Pons (tissue), 1 donor: ENCODE data around the gene TNS3.
"Not testable (repeated sequence)": the region's sequence is repeated elsewhere in the genome, so short reads cannot be mapped to it uniquely, and the experiment has no call there.

Source experiments
- DNase-seq: peaks from one replicate; pipeline ENCODE4 v3.0.0-alpha.2; 2016; ENCODE audit warnings: low spot score

TNS3 gene

DNA sequence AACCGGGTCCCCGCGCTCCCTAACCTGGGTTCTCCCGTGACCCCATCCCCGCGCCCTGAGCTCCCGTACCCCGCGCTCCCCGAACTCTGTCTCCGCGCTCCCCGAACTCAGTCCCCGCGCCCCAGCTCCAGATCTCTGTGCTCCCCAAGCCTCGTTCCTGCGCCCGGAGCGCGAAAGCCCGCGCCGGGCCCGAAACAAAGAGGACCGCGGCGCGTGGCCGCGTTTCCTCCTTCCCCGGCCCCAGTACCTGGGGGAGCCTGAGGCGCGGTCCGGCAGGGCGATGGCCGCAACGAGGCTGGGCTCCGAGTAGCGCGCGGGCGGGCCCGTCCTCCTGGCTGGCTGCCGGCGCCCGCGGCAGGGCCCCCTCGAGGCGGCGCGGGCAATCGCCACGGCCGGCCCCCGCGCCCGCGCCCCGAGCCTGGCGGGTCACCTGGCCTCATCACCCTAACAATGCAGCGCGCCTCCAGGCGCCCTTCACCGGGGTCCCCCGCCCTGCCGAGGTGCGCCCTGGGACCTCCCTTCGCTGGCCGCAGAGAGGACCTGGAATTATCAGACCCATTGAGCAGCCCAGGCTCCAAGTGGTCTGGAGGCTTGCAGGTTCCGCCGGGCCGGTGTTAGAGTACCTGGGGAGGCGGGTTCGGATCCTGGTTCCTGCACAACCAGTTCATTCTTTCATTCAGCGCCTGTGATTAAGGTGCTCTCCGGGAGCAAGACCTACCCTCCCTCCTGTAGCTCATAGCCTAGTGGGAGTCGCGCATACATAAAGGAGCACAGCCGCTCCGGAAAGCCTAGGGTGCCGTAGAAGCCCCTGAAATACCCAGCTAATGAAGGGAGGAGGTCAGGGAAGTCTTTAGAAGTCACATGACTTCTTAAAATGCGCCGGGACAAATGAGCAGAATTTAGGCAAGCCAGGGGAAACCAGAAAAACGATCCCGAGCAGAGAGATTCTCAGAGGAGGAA, at the start of gene TNS3:
TSS of gene TNS3 (minus strand) at position 308 of the 960 bp plus-strand sequence. CDS start 142,475 bp downstream, outside the sequence.
- DNase-seq: no peak

DNA sequence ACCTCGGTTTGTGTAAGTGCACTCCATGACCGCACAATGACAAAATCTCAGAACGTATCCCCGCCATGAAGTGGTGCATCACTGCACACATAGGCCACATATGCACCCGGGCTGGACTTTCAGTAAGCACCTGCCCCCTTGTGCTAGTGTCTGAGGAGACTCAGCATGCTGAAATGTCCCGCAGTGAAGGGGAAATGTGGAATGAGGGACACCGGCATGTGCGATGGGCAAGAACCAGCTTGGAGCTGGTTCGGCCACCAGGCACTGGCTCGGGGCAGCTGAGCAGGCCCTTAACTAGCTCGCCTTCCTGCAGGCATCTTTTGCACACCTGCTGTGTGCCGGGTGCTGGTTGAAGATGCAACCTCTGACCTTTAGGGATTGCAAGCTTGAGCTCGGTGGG, 49.8 kb upstream of the TNS3 start:
- no peak for DNase-seq

GRCh38 chr7:47627580-47628283, 45.8 kb upstream of the TNS3 start:
- no peak for DNase-seq

- no peak for DNase-seq
These were observed 44.2 kb upstream of the TNS3 start for GRCh38 chr7:47625861-47626715.

- no peak for DNase-seq
These were observed 42.8 kb upstream of the TNS3 start for GRCh38 chr7:47624689-47625088.

DNA sequence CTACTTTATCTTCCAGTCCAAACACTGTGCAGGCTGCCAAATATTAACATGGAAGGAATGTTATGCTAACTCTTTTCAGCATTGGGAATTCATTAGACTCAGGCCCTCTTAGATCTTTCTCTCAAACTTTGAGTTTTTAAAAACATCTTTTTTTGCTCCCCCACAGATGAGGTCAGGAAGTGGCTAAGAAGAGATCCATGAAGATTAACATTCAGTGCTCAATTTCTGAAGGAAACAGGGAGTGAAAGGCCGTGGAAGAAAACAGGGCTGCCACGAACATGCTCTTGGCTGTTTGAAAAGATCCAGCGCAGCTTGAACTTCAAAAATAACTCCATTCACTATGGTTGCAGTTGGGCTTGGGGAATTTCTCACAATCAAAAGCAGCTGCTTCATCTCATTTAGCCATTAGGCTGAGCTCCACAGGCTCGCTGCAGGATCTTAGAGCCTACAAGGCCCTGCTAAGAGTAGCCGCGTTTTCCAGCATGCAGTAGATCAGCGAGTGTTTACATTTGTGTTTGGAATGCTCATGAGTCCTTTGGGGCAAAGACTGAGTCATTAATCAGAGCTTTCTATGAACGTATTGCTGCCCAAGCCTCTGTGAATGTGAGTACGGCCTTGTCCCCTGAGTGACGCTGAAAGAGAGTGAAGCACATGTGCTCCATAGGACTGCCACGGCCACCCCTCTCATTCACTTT, 41.2 kb upstream of the TNS3 start:
- DNase-seq: no peak

DNA sequence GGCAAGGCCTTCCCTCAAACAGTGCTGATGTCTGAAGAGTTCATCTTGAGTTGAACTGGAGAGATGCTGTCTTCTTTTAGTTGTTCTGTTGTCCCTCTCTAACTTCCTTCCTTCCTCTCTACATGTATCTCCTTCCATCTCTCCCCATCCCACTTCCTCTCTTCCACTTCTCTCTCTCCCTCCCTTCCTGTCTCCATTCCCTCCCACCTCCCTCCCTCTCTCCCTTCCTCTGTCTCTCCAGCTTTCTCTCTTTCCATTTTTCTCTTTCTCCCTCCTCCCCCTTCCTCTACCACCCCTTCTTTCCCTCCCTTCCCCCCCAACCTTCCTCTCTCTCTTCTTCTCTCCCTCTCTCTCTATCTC, 40.7 kb upstream of the TNS3 start:
- no peak for DNase-seq

- DNase-seq: no peak
These were observed 40.2 kb upstream of the TNS3 start for GRCh38 chr7:47621979-47622561.

- no peak for DNase-seq
These were observed 39.4 kb upstream of the TNS3 start for GRCh38 chr7:47621347-47621746.

- no peak for DNase-seq
These were observed 37.9 kb upstream of the TNS3 start for GRCh38 chr7:47619806-47620205.

DNA sequence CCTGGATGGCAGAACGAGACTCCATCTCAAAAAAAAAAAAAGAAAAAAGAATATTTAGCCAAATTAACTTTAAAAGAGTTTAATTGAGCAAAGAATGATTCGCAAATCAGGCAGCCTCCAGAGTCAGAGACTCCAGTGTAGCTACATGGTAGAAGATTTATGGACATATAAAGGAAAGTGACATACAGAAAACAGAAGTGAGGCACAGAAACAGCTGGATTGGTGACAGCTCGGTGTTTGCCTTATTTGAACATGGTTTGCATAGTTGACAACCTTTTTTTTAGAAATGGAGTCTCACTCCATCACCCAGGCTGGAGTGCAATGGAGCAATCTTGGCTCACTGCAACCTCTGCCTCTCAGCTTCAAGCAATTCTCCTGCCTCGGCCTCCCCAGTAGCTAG, 35.2 kb upstream of the TNS3 start:
- no peak for DNase-seq

GRCh38 chr7:47614450-47614849, 32.5 kb upstream of the TNS3 start:
- no peak for DNase-seq

GRCh38 chr7:47611045-47611511, 29.2 kb upstream of the TNS3 start:
- no peak for DNase-seq

DNA sequence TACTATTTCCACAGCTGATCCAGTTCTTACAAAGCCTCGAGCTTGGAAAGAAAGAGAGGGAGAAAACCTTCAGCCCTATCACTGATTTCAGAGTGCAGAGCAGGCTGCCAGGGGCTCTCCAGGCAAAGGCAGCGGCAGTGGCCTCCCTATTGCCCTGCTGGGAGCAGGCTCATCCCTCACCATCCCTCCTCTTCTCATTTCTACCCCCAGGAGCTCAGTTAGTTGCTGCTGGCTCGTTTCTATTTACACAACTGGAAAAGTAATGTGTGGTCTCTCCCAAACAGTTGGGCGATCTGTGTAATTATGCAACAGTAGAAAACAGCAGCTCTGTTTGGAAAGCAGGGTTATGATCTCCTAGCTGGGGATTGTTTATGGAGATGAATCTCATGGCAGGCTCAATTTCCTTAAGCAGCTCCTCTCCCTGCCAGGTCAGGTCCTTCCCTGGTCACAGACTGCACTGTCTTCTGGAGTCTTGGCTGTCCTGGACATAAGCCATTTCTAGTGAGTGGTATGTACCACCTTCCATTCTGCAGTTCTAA, 28.7 kb upstream of the TNS3 start:
- DNase-seq: no peak

DNA sequence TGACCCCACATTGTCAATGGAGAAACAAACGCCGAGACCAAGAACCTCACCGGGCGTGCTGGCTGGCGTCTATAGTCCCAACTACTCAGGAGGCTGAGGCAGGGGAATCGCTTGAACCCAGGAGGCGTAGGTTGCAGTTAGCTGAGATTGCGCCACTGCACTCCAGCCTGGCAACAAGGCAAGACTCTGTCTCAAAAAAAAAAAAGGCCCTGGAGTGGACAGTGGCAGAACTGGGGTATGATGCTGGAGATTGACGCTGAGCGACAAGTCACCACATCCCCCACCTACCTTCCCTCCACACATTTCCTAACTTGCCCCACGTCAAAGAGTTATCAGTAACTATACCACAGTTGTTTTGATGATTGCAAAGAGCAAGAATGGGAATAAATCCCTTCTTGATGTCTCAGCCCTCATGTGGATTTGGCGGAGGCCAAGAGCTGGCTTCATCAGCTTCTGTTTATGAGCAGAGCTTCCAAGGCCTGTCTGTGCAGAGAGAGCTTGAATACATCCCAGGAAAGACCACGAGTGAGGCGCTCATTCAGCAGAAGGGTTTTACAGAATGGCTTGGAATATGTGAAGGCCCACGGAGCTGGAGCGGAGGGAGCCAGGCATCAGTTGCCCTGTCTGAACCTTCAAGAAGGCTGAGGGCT, 28.0 kb upstream of the TNS3 start:
- no peak for DNase-seq

DNA sequence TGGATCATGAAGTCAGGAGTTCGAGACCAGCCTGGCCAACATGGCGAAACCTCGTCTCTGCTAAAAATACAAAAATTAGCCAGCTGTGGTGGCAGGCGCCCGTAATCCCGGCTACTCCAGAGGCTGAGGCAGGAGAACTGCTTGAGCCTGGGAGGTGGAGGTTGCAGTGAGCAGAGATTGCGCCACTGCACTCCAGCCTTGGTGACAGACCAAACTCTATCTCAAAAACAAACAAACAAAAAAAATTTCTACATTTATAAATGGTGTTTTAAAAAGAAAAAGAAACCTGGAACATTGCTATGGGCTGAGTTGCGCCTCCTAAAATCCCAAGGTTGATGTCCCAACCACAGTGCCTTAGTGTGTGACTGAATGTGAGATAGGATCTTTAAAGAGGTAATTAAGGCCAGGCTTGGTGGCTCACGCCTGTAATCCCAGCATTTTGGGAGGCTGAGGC, 24.7 kb upstream of the TNS3 start:
- not testable (repeated sequence) for DNase-seq

DNA sequence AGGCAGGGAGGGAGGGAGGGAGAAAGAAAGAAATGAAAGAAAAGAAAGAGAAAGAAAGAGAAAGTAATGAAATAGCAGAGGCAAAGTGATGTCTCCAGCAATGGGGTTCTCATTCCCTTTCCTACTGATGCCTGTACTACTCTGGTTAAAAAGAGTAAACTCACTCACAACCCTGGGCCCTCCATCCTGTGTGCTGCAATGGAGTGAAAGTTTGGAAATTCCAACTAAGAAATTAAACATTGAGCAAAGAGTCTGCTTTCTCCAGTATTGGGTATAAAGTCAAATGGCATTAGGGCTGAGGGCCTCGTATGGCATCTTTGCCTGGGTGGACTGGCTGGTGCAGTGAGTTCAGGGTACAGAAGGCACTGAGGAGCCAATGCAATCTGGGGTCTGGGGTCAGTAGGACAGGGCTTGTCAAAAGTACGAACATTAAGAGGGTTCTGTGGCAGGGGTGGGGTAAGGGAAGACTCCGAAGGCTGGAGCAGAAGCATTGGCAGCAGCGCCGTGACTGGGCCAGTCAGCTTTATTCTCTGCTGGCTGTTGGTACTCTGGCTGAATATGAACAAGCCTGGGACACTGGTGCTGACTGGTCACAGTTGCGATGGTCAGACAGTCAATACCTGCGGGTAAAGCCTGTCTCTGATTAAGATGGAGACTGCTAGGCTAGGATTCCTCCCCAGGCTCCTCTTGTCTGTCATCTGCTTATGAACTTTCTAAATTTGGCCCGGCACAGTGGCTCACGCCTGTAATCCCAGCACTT, 24.1 kb upstream of the TNS3 start:
- no peak for DNase-seq

DNA sequence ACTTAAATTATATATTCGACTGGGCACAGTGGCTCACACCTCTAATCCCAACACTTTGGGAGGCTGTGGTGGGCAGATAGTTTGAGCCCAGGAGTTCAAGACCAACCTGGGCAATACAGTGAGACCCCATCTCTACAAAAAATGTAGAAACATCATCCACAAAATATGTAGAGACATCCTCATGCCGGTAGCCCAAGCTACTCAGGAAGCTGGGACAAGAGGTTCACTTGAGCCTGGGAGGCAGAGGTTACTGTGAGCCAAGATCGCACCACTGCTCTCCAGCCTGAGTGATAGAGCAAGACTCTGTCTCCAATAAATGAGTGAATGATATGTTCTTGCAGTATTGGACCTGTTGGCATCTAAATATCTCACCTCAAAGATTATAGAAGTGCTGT, 22.6 kb upstream of the TNS3 start:
- no peak for DNase-seq

- DNase-seq: not testable (repeated sequence)
These were observed 21.8 kb upstream of the TNS3 start for GRCh38 chr7:47603514-47604255.
